ENCODE data around the gene TIGD3.
A peak's percentile ranks its signal among the peaks of the same experiment; 100 is the strongest.

The TIGD3 gene

GRCh38 chr11:65403607-65404121 lies 49.1 kb downstream of the TIGD3 start:
- TF ChIP-seq CTCF (IDR thresholded peaks at IDR 0.05; ENCODE audit: control extremely low read depth, extremely low read depth, low read depth, missing control alignments): no peak
- POLR2A ChIA-PET: interaction anchor here (0.6 to 3.1 kb wide), 8 partner anchors 14 to 104 kb away, joined by 3 to 17 read pairs (median 4); partner anchors contain the start of genes MALAT1 and NEAT1
- CTCF ChIA-PET: interaction anchor here (0.9 to 9.6 kb wide), 4 partner anchors 13 to 68 kb away, joined by 3 to 85 read pairs (median 4); no protein-coding TSS in a partner anchor
- peak; percentile 62 for DNase-seq (ENCODE audit: extremely low spot score)

GRCh38 chr11:65404210-65404609 lies 49.7 kb downstream of the TIGD3 start:
- no peak for DNase-seq (ENCODE audit: extremely low spot score)
- TF ChIP-seq CTCF (IDR thresholded peaks at IDR 0.05; ENCODE audit: control extremely low read depth, extremely low read depth, low read depth, missing control alignments): no peak
- CTCF ChIA-PET: interaction anchor here (1.1 to 9.6 kb wide), 3 partner anchors 14 to 106 kb away, joined by 4 to 85 read pairs (median 4); no protein-coding TSS in a partner anchor
- POLR2A ChIA-PET: interaction anchor here (1.0 to 3.1 kb wide), 5 partner anchors 14 to 103 kb away, joined by 3 to 17 read pairs (median 3); partner anchors contain the start of gene MALAT1

- TF ChIP-seq CTCF (IDR thresholded peaks at IDR 0.05; ENCODE audit: control extremely low read depth, extremely low read depth, low read depth, missing control alignments): no peak
- no peak for DNase-seq (ENCODE audit: extremely low spot score)
- ChIA-PET POLR2A (interaction anchor here (0.6 to 3.1 kb wide), 2 partner anchors 95 to 103 kb away, joined by 3 to 17 read pairs; no protein-coding TSS in a partner anchor), CTCF (interaction anchor here (1.4 to 9.6 kb wide), 4 partner anchors 13 to 105 kb away, joined by 4 to 85 read pairs (median 4); partner anchors contain the start of gene FRMD8)
Observed at GRCh38 chr11:65404638-65405339, 50.2 kb downstream of the TIGD3 start.

Measured in GM10248 (cell line).